ENCODE measurements around the gene SLC25A19.

The SLC25A19 gene

GRCh38 chr17:75239778-75240393 is 49.3 kb downstream of the SLC25A19 start:
- no peak for FAIRE-seq

- no peak for FAIRE-seq
Measured at GRCh38 chr17:75239214-75239613, 50.0 kb downstream of the SLC25A19 start.

- FAIRE-seq = peak; percentile 71
Measured at GRCh38 chr17:75238684-75239191, 50.5 kb downstream of the SLC25A19 start.

DNA sequence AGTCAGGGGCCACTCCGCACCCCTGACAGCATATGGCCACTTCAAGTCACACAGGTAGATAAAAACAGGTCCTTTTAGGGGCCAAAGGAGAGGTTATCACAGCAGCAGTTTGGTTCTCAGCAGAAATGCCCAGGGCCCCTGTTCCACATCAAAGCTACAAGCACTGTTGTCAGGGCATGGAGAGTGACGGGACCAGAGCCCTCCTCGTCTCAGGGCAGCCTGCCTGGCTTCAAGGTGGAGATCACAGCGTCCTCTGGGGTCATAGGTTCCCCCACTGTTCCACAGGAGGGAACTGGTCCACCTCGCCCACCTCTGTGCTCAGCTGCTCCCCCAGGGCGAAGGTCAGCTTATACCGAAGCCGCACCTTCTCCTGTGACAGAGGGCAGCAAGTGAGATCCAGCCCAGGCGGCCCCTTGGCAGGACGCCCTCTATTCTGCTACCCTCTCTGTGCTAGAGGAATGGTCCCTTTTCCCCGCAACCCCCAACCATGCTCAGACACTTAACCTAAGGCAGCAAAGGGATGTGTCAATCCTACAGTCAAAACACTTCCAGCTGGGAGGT is 51.1 kb downstream of the SLC25A19 start:
- no peak for FAIRE-seq

DNA sequence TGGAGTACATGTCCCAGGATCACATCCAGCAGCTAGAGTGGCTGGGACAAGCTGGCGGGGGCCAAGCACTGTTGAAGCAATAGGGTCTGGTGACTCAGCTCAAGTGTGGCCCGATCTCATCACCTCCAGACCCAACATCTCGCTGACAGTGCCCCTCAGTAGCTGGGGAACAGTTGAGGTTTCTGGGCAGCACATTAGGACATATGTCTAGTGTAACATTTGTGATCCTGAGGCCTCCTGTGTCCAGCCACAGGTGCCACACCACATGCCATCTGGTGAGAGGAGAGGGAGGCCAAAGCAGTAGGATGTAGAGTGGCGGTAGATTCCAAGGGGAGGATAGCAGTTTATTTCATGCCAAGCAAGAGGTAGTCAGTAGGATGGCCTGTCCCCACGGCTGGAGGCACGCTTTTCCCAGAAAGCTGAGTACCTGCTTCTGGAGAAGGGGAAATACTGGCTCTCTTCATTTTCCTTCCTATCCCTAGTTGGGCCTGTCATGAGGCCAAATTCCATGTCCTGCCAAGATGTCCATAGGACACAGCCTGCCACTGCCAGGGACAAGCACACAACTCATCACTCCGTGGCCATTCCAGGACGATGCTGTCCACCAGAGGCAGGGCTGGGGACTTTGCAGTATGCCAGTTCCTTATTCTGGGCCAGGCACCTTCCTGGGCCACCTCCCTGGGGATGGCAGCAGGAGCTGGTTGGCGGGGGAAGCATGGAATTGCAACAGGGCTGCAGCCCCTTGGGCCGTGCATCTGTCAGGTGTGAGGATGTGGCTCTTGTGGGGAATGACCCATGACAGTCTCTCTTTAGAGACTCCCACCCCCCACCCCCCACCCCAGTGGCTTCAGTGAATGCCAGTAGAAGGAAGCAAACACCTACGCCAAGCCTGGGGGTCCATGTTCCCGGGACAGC is 51.9 kb downstream of the SLC25A19 start:
- FAIRE-seq = no peak

DNA sequence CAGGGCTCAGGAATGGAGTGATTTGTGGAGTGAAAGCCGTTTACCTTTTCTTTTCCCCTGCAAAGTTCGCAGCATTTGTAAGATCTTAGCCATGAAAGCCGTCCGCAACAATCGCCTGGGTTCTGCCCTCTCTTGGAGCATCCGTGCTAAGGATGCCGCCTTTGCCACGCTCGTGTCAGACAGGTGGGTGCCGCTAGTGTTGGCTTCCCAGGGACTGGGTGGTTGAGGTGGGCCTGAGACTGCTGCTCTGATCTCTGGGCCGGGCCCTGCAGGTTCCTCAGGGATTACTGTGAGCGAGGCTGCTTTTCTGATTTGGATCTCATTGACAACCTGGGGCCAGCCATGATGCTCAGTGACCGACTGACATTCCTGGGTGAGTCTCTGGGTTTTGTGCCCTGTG is 56.4 kb downstream of the SLC25A19 start:
- FAIRE-seq = no peak

DNA sequence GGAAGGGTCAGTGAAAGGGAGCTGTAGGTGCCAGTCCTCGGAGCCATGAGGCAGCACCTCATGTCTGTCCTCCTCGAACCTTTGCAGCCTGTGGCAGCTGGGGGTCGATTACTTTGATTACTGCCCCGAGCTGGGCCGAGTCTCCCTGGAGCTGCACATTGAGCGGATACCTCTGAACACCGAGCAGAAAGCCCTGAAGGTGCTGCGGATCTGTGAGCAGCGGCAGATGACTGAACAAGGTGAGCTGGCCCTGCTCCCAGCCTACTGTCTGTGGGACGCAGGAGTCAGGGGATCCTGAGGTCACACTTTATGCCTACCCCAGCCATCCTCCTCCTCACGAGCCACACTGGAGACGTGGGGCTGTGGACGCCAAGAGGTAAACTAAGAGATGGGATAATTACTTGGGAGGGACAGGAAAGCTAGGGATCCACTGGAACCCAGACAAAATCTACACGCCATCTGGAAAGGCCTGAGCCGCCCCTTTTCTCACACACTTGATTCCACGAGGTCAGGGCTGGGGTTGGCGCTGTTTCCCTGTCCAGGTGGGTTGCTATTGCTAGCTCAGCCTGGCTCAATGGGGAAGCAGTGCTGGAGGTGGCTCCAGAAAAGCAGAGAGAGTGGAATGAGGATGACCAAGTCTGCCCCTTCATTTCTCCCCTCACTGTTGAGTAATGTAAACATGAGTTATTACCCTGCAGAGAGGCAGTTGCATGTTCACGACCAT is 57.3 kb downstream of the SLC25A19 start:
- FAIRE-seq = no peak

DNA sequence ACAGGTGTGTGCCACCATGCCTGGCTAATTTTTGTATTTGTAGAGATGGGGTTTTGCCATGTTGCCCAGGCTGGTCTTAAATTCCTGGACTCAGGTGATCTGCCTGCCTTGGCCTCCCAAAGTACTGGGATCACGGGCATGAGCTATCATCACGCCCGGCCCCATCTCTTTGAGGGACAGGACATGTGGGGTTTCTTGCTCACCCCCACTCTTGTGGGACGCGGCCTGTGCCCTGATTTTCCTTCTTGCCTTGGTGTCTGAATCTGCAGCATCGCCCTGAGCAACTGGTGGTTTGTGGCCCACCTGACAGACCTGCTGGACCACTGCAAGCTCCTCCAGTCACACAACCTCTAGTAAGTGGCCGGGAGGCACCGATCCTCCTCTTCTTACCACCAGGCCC is 58.2 kb downstream of the SLC25A19 start:
- FAIRE-seq = no peak

DNA sequence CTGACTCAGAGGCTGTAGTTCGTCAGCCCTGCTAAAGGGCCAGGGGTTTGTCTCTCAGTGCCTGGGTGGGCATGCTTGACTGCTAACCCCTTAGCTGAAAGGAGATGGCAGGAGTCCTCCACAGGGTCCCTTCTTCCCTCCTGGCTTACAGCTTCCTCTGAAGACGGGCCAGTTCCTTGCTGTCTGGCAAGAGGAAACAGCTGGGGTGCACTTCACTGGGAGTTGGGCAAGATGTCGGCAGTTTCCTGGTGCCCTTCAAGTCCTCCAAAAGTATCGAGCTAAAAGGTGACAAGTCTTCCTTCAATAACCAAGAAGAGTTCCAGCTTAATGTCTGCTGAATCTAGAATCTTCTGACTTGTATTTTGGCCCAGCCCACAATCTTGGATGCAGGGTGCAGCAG is 60.4 kb downstream of the SLC25A19 start:
- no peak for FAIRE-seq

DNA sequence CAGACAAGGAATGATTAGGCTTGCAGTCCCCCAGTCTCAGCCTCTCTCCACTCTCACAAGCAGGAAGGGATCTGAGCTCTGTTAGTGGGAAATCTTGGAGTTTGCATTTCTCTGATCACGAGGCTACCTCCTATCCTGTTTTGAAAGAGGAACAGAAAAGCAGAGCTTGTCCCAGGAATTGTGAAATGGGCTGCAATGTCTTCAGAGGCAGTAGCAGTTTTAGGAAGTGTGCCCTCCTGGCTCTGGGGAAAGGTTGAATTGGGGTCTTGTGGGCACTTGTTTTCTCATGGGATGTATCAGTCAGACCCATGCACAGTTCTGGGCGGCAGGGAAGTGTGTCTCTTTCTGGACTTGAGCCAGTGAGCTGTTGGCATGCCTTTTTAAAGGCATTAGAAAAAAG is 60.9 kb downstream of the SLC25A19 start:
- FAIRE-seq = no peak

DNA sequence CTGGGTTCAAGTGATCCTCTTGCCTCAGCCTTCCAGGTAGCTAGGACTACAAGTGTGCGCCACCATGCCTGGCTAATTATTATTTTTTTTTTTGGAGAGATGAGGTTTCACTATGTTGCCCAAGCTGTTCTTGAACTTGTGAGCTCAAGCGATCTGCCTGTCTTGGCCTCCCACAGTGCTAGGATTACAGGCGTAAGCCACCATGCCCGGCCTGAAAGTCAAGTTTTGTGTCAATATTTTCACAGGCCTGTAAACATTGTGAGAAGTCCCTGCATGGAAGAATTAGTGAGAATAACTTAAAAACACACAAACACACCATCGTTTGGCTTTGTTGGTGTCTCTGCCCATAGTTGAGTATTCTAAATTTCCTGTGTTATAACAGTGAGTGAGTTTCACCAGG is 61.5 kb downstream of the SLC25A19 start:
- FAIRE-seq = no peak

GRCh38 chr17:75225016-75225415 is 64.2 kb downstream of the SLC25A19 start:
- no peak for FAIRE-seq

Measured in G401.6 (cell line).